Thyroid gland (tissue), 4 donors: ENCODE measurements around the gene LRRC8E. TPM values are rescaled to one million over a fixed set of nuclear protein-coding genes. Genes with fewer than 3 reads are reported as not detected.

Source experiments
- DNase-seq, 2 donors: peaks; one replicate each; pipeline ENCODE4 v3.0.0-alpha.2; 2019
- H3K27ac ChIP-seq, 3 donors: fragments of 200-600 bp; sonication (generic); 1 replicate in 2 of 3; 2 replicates in 1 of 3; pipeline ENCODE4 v1.5.1; 2016 to 2019; ENCODE audit warnings: mild to moderate bottlenecking in 1 of 3, moderate library complexity in 1 of 3
- H3K27me3 ChIP-seq: fragments of 200-600 bp; sonication (generic); one replicate; pipeline ENCODE4 v1.5.1; 2019
- H3K36me3 ChIP-seq, 2 donors: fragments of 200-600 bp; sonication (generic); one replicate each; pipeline ENCODE4 v1.5.1; 2016 to 2019
- H3K4me1 ChIP-seq, 2 donors: fragments of 200-600 bp; sonication (generic); one replicate each; pipeline ENCODE4 v1.5.1; 2017 to 2019
- H3K4me3 ChIP-seq, 3 donors: fragments of 200-600 bp; sonication (generic); replicated peaks in 1 of 3; 1 replicate in 2 of 3; 2 replicates in 1 of 3; pipeline ENCODE4 v1.5.1; 2016; ENCODE audit warnings: mild to moderate bottlenecking in 1 of 3
- H3K9me3 ChIP-seq: fragments of 200-600 bp; sonication (generic); one replicate; pipeline ENCODE4 v1.5.1; 2017
- POLR2A ChIP-seq, 2 donors: fragments of 450-650 bp; IDR thresholded peaks; one replicate each; pipeline ENCODE4 v1.6.1; 2017; ENCODE audit warnings: antibody characterized with exemption in 2 of 2, mild to moderate bottlenecking in 2 of 2, moderate library complexity in 1 of 2
- WGBS, 2 donors: methylation state at CpG; one replicate each; pipeline ENCODE4 v1.1.5; 2017; 5-methylcytosine and 5-hydroxymethylcytosine counted together
- intact Hi-C: fragments of 100-400 bp; cut with DNase I; formaldehyde crosslinking; loops from one replicate; pipeline ENCODE4 v1.15.1; 2023
- total RNA-seq, 4 donors: library from RNA; depleted of rRNA; stranded (reverse); fragments of >200 nt; gene quantifications; one replicate each; pipeline ENCODE4 v1.2.3, GENCODE V29; 2016
- TF ChIP-seq, protein P1 (sequence below), 6 experiments: fragments of 200-600 bp in 3 of 6; fragments of 450-650 bp in 3 of 6; sonication (generic) in 3 of 6; IDR thresholded peaks; one replicate each; pipeline ENCODE4 v1.5.1; 2016 to 2019; ENCODE audit warnings: antibody characterized with exemption in 6 of 6, mild to moderate bottlenecking in 2 of 6, inconsistent platforms in 1 of 6, moderate library complexity in 1 of 6

The LRRC8E gene
- total RNA-seq, 4 donors from 2014 or later, result 1.4 to 3.3 (median 2.3) TPM

DNA sequence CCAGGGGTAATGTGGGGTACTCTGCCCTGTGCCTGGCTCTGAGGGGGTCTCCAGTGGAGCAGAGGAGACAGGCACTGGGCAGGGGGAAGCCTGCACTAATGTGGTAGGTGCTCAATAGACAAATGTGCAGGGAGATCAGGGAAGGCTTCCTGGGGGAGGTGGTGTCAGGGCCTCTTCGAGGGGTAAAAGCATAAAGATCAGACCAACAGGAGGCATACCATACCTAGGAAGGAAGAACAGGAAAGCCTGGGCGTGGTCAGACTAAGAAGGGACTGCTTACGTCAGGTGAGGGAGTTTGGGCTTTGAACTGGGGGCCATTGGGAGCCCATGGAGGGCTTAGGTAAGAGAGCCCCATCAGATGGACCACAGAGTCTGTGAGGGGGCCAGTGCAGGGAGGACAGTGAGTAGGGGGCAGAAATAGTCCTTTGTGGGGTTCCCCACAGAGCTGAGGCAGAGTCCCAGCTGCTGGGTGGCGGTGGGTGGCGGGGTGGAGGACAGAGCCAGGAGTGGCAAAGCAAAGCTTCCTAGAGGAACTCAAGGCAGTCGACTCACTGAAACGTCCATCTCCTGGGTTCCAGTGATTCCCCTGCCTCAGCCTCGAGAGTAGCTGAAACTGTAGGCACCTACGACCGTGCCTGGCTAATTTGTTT, 22.9 kb upstream of the LRRC8E start:
- H3K4me3 ChIP-seq, result no peak overlapping the region
- H3K27ac ChIP-seq, result no peak overlapping the region
- TF ChIP-seq POLR2A (IDR thresholded peaks at IDR 0.05), result no peak
- TF ChIP-seq, protein P1, sequence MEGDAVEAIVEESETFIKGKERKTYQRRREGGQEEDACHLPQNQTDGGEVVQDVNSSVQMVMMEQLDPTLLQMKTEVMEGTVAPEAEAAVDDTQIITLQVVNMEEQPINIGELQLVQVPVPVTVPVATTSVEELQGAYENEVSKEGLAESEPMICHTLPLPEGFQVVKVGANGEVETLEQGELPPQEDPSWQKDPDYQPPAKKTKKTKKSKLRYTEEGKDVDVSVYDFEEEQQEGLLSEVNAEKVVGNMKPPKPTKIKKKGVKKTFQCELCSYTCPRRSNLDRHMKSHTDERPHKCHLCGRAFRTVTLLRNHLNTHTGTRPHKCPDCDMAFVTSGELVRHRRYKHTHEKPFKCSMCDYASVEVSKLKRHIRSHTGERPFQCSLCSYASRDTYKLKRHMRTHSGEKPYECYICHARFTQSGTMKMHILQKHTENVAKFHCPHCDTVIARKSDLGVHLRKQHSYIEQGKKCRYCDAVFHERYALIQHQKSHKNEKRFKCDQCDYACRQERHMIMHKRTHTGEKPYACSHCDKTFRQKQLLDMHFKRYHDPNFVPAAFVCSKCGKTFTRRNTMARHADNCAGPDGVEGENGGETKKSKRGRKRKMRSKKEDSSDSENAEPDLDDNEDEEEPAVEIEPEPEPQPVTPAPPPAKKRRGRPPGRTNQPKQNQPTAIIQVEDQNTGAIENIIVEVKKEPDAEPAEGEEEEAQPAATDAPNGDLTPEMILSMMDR (IDR thresholded peaks at IDR 0.05), result no peak
- intact Hi-C loops, result no loop called here
- no peaks in the 10 kb centered on the region for H3K36me3 ChIP-seq
- WGBS, 2 donors, result 49 to 50% methylated on average over 10 of the region's 10 CpGs
- H3K9me3 ChIP-seq, result no peaks in the 10 kb centered on the region
- no peaks in the 10 kb centered on the region for H3K27me3 ChIP-seq
- DNase-seq, result no peak
- H3K4me1 ChIP-seq, result peaks cover 14 to 25% of the 10 kb centered on the region in 2 donors

DNA sequence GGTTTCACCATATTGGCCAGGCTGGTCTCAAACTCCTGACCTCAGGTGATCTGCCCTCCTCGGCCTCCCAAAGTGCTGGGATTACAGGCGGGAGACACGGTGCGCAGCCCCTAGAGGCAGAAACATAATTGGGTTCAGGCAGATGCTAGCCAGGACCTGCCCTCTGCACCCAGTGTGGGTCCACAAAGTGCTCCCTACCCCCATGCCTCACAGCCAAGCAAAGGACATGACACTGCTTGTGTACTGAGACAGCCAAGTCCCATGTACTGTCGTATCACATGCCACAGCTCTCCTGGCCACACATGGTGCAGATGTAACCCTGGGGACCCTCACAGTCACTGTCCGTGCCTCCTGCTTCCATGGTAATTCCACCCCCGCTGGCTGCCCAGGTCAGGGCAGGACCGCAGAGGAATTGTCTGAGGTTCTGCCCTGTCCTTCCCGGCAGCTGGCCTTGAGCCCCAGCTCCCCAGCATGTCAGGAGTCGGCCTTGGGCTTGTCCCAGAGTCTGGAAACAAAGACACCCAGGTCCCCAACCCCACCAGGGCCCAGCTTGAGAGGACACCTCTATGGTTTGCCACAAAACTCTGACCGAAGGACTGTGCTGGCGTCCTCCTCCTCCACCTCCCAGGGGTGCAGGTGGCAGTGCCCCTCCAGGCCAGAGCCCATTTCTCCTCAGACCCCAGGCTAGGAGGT, 21.8 kb upstream of the LRRC8E start:
- intact Hi-C loops, result no loop called here
- DNase-seq, result no peak
- H3K27ac ChIP-seq, result no peak overlapping the region
- no peak for TF ChIP-seq POLR2A (IDR thresholded peaks at IDR 0.05)
- TF ChIP-seq, protein P1 (IDR thresholded peaks at IDR 0.05), result no peak
- WGBS, 2 donors, result 62 to 66% methylated on average over 6 to 7 of the region's 12 CpGs
- H3K36me3 ChIP-seq, result no peaks in the 10 kb centered on the region
- H3K9me3 ChIP-seq, result no peaks in the 10 kb centered on the region
- H3K4me1 ChIP-seq, result peaks cover 14 to 25% of the 10 kb centered on the region in 2 donors
- no peak overlapping the region for H3K4me3 ChIP-seq
- no peaks in the 10 kb centered on the region for H3K27me3 ChIP-seq

GRCh38 chr19:7867092-7867844, 21.0 kb upstream of the LRRC8E start:
- TF ChIP-seq, protein P1 (IDR thresholded peaks at IDR 0.05), result no peak
- TF ChIP-seq POLR2A (IDR thresholded peaks at IDR 0.05), result no peak
- H3K36me3 ChIP-seq, result no peaks in the 10 kb centered on the region
- no peak for DNase-seq
- intact Hi-C loops, result no loop called here
- no peaks in the 10 kb centered on the region for H3K27me3 ChIP-seq
- no peak overlapping the region for H3K4me3 ChIP-seq
- WGBS, 2 donors, result 86 to 89% methylated on average over 5 to 9 of the region's 9 CpGs
- H3K9me3 ChIP-seq, result no peaks in the 10 kb centered on the region
- H3K27ac ChIP-seq, result no peak overlapping the region
- peaks cover 9 to 21% of the 10 kb centered on the region in 2 donors for H3K4me1 ChIP-seq

DNA sequence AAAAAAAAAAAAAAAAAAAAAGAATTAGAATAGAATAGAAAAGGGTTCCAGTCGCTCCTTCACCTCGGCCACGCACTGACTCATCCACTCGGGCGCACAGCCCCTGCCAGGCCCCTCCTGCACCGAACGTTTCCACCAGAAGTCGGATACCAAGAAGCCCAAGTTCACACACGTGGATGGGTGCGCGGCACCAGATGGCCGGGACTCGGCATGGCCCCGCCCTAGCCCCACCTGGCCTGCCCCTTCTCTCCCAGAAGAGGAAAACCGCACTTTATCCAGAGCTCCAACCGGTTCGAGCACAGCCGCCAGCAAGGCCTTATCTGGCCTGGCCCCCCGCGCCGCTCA, 20.0 kb upstream of the LRRC8E start:
- no peaks in the 10 kb centered on the region for H3K27me3 ChIP-seq
- 23 to 47% methylated on average over 15 to 21 of the region's 21 CpGs for WGBS, 2 donors
- intact Hi-C loops, result no loop called here

More for the DNA sequence above, 20.0 kb upstream of the LRRC8E start:
- no peaks in the 10 kb centered on the region for H3K36me3 ChIP-seq
- peak overlapping the region in 1 of 3 donors; percentile 28 for H3K4me3 ChIP-seq
- H3K9me3 ChIP-seq, result no peaks in the 10 kb centered on the region
- peaks cover 7 to 18% of the 10 kb centered on the region in 2 donors for H3K4me1 ChIP-seq
- no peak for DNase-seq
- no peak overlapping the region for H3K27ac ChIP-seq
- no peak for TF ChIP-seq POLR2A (IDR thresholded peaks at IDR 0.05)
- TF ChIP-seq, protein P1 (IDR thresholded peaks at IDR 0.05), result no peak
